HG03575 (cell line): ENCODE results near the gene ZNF107.
A peak's percentile ranks its signal among the peaks of the same experiment; 100 is the strongest.

ENCODE experiments used
- ATAC-seq: cut with Tn5 transposase; IDR thresholded peaks from one replicate; pipeline ENCODE4 v1.9.1; 2021; ENCODE audit not compliant: unreplicated experiment, insufficient number of reproducible peaks, low FRiP score; ENCODE audit errors: extremely low read depth

Gene ZNF107

GRCh38 chr7:64665980-64666662 lies at the start of gene ZNF107:
ZNF107 (plus strand) TSS chr7:64666133; CDS start chr7:64666283, 150 bp downstream.
- peak; percentile 95 for ATAC-seq

- no peak for ATAC-seq
Observed at GRCh38 chr7:64618785-64619456, 47.0 kb upstream of the ZNF107 start.

GRCh38 chr7:64619705-64620104 lies 46.2 kb upstream of the ZNF107 start:
- no peak for ATAC-seq

DNA sequence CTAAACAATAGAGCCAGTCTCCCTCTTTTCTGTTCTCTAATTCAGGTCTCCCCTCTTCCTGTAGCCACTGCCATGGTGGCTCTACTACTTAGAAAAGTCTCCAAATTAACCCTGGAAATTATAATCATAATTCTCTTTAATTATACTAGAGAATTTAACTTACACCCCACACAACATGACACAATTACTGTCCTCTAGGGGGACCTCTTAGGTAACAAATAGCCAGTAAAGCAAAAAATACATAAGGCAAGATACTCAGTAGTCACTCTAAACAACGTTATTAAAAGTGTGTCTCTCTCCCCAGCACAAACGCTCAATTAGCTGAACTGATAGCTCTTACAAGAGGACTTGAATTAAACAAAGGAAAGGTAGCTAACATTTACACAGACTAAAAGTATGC lies 44.3 kb upstream of the ZNF107 start:
- no peak for ATAC-seq

- no peak for ATAC-seq
Observed at GRCh38 chr7:64625114-64626082, 40.5 kb upstream of the ZNF107 start.

- ATAC-seq, result no peak
Observed at GRCh38 chr7:64626083-64626469, 39.9 kb upstream of the ZNF107 start.

DNA sequence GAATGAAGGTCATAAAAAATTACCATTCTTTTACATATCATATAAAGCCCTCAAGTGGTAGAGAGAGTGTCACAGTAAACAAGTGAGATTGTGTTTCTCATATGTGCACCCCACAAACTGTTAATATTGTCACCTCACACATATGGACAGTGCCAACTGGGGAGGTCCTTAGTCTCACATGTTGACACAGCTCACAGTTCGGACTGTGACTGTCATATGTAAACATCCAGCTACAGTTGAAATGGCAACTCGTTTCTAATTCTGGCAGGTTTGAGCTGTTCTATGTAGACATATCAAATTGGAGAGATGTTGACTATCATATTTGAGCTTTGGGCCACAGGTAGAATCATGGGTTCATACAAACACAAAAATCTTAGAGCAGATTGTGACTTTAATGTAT lies 39.4 kb upstream of the ZNF107 start:
- no peak for ATAC-seq

DNA sequence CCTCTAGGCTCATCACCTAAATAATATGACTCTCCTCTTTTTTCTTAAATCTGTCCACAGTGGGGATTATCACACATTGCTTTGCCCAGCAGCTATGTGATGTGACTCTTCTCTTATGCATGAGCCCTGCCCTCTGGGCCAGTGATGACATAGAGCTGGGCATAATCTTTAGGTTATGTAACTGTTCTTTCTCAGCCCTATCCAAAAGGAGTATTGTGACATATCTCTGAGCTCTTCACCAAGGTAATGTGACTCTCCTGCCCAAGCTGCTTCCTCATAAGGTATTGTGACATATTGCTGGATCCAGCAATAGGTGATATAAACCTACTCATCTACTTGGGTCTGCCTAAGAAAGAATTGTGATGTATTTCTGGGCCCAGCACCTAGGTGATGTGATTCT lies 37.7 kb upstream of the ZNF107 start:
- no peak for ATAC-seq

- ATAC-seq, result no peak
Observed at GRCh38 chr7:64628721-64629120, 37.2 kb upstream of the ZNF107 start.

DNA sequence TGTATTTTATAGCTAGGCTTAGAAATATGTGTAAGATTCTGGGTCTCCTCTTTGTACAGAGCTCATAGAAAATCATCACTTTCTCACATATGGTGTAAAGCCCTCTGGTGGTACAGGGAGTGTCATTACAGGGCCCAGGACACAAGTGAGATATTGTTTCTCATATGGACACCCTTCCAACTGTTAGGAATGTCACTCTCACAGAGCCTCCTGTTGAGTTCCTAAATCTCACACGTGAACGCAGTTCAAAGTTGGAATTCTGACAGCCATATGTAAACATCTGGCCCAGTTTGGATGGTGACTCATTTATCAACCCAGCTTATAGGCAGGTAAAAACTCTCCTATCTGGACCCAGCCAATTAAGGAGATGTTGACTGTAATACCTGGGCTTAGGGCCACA lies 35.4 kb upstream of the ZNF107 start:
- no peak for ATAC-seq

DNA sequence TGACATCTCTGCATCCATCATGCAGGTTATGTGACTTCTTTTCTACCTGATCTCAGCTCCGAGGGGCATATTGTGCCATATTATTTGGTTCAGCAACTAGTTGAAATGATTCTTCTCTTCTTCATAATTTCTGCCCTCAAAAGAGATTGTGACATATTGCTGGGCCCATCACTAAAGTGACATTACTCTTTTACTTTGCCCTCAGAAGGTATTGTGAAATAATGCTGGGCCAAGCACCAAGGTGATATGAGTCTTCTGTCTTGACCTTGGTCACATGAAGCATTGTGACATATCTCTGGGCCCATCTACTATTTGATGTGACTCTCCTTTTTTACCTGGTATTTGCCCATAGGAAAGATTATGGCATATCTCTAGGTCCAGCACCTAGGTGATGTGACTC lies 33.9 kb upstream of the ZNF107 start:
- ATAC-seq, result no peak

DNA sequence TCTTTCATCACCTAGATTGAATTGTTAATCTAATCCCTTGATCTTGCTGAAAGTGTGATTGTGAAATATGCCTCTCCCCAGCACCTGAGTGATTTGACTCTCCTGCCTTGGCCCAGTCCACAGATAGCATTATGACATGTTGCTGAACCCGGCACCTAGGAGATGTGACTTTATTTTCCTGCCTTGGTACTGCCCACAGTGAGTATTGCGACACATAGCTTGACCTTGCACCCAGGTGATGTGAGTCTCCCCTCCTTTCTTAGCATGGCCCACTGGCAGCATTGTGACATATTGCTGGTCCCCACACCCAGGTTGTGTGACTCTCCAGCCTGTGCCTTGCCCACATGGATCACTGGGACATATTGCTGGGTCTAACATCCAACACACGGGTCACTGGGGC lies 32.5 kb upstream of the ZNF107 start:
- ATAC-seq, result no peak

DNA sequence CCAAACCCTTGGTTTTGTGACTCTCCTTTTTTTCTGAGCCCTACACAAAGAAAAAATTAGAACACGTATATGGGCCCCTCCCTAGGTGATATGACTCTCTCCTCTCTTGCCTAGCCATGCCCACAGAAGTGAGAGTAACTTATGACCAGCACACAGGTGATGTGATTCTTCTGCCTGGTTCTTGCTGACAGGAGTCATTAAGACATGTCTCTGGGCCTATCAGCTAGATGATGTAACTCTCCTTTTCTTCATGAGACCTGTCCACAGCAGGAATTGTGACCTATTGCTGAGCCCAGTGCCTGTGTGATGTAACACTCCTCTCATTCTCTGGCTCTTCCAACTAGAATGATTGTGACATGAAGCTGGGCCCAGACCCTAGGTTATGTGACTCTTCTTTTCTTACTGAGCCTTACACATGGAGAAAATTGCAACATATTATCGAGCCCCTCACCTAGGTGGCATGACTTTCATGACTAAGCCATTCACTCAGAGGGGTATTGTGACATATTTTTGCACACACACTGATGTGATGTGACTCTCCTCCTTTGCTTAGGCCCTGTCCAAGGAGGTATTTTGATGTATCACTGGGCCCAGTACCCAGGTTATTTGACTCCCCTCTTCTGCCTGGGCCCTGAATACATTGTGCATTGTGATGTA lies 31.4 kb upstream of the ZNF107 start:
- ATAC-seq, result no peak

DNA sequence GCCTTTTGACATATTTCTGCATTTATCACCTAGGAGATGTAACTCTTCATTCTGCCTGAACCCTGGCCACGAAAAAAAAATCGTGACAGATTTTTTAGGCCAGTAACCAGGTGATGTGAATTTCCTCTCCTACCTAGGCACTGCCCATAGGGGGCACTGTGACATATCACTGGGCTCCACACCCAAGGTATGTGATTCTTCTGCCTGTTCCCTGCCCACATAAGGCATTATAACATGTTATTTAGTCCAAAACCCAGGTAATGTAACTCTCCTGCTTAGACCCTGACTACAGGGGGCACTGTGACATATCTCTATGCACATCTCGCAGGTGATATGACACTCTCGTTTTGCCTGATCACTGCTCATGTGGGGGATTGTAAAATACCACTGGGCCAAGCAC lies 29.5 kb upstream of the ZNF107 start:
- ATAC-seq, result no peak

- ATAC-seq, result no peak
Observed at GRCh38 chr7:64637521-64638445, 28.1 kb upstream of the ZNF107 start.

- no peak for ATAC-seq
Observed at GRCh38 chr7:64638822-64639221, 27.1 kb upstream of the ZNF107 start.

DNA sequence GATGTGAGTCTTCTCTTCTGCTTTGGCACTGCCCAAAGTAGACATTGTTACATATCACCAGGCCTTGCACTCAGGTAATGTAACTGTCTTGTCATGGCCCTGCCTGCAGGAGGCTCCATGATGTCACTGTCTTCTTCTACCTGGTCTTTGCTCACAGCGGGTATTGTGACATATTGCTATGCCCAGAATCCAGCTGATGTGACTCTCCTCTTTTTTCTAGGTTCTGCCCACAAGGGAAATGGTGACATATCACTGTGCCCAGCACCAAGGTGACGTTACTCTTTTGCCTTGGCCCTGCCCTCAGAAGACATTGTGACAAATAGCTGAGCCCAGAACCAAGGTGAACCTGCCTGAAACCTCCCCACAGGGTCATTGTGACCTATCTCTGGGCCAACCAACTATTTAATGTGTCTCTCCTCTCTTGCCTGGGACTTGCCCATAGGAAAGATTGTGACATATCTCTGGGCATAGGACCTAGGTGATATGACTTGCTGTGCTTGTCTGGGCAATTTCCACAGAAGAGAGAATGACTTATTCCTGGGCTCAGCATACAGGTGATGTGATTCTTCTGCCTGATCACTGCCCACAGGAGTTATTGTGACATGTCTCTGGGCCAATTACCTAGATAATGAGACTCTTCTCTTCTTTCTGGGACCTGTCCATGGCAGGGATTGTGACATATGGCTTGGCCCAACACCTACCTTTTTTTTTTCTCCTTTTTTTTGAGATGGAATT lies 26.5 kb upstream of the ZNF107 start:
- no peak for ATAC-seq

GRCh38 chr7:64640504-64640903 lies 25.4 kb upstream of the ZNF107 start:
- ATAC-seq, result no peak
